ENCODE measurements around the gene GSE1.

GSE1 gene

DNA sequence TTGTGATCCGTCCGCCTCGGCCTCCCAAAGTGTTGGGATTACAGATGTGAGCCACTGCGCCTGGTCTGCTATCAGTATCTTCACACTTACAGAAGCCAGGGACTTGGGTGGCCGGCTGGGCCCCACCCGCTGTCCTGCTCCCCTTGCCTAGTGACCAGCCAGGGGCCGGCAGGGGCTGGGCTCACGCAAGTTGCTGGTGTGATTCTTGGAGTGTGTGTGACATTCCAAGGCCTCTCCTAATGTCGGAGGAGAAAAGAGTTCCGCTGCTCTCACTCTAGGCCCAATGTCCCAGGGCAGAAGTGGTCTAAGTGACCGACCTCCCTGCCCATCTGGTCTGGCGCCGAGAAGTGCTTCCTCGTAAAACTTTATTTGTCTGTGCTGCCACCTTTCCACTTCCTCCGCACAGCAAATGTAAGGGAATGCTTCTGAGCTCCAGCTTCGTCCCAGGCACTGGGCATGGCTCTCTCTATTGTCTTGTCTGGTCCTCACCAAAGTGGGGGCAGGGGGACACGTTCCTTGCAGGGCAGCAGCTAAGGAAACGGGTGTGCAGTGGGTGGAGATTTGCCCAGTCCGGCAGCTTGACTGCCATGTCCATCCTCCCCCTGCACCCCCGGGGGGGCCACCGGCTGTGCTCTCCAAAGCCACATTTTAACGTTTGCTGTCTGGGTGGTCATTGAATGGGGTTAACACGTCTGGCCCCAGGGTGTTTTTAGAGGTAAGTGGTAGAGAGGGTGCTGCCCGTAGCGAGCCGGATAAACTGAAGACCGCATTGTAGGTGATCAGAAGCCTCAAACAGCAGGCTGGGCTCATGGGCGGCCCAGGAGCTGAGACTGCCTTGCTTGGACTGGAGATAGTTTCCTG, 7.8 kb upstream of the GSE1 start:
- DNase-seq (ENCODE audit: low read depth in 2 of 2, low spot score in 1 of 2): no peak

- no peak for DNase-seq (ENCODE audit: low read depth in 2 of 2, low spot score in 1 of 2)
Observed at GRCh38 chr16:85605912-85606841, 6.9 kb upstream of the GSE1 start.

DNA sequence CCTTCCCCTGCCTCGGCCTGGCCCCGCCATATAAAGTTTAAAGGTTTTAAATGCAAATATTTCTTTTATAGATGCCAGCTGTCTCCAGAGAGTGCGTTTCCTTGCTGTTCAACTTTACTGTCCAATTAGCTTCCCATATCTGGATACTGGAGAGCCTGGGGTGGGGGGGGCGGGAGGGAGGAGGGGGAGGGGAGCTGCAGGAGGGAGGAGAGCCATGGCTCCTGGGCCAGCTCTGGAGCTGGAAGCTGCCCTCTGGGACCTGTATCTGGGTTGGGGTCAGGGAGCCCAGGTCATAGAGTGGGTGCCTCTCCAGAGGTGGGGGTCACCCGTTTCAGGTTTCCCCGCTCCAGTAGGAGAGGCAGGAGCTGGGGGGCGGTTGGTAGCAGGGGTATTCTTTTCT, 6.2 kb upstream of the GSE1 start:
- no peak for DNase-seq (ENCODE audit: low read depth in 2 of 2, low spot score in 1 of 2)

DNA sequence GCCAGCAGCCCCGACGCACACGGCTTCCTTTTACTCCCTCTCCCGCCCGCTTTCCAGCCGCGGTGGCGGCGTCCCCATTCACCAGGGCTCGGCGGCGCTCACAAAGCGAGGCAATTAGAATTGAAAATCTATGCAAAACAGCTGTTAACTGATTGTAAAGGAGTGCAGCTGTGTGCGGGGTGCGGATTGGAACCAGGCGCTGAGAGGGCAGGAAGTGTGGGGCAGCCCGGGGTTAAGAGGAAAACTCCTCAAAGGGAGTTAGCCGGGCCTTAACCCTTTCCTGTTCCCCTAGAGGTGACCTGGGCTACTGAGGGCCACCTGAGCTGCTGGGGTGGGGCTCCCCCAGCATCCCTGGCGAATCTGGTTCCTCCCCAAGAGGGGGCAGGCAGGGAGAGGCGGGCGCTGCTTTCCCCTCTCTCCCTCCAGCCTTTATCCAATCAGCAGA, 5.8 kb upstream of the GSE1 start:
- no peak for DNase-seq (ENCODE audit: low read depth in 2 of 2, low spot score in 1 of 2)

DNA sequence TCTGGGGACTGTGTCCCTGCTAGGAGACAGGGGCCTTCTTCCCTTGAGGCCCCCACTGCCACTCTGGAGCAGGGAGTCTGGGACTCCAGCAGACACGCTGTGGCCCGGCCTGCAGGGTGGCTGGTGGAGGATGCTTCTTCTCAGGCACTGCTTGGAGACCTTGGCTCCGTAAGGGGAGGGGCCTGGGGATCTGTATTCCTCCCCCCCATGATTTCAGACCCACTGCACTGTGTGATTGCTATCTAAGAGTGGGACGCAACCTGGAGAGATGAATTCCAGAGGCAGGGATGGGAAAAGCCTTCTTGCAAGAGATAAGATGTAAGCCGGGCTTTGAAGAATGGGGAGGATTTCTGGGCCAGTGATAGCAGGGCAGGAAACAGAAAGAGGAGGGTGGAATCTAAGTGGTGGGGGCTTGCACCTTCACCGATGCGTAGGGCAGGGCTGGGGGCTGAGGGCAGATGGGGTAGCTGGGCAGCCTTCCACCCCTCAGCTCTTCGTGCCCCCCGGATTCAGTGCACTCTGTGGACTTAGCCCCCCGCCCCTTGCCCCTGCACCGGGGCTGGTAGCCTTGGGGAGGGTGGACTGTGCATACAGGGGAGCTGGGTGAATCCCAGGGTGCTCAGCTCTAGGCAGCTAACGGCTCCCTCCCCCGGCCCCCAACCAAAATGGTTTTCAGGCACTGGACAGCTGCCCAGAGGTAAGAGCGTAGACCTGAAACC, 5.2 kb upstream of the GSE1 start:
- DNase-seq (ENCODE audit: low read depth in 2 of 2, low spot score in 1 of 2): no peak

DNA sequence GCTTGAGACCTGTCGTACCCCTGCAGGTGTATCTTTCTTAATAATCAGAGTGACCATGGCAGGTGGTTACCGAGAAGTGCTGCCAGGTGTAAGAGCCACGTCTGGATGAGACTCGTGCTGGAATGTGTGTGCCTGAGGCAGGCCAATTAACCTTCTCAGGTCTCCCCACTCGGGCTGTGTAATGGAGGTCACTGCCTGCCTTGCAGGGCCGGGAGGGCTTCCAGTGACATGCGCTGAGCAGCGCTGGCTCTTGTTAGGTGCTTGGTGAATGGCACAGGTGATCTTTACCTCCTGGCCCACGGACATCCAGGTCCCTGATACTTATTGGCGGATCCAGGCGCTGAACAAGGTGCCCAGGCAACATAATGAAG, 4.6 kb upstream of the GSE1 start:
- no peak for DNase-seq (ENCODE audit: low read depth in 2 of 2, low spot score in 1 of 2)

GRCh38 chr16:85608887-85609286, 4.2 kb upstream of the GSE1 start:
- DNase-seq (ENCODE audit: low read depth in 2 of 2, low spot score in 1 of 2): no peak

DNA sequence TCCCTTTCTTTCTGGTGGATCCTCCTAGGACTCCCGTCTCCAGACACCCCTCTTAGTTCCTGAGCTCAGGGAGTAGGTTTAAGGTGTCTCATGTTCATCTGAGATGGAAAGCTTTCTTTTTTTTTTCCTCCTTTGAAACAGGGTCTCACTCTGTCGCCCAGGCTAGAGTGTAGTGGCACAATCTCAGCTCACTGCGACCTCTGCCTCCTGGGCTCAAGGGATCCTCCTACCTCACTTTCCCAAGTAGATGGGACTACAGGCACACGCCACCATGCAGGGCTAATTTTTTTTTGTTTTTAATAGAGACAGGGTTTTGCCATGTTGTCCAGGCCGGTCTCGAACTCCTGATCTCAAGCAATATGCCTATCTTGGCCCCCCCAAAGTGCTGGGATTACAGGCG, 3.6 kb upstream of the GSE1 start:
- no peak for DNase-seq (ENCODE audit: low read depth in 2 of 2, low spot score in 1 of 2)

DNA sequence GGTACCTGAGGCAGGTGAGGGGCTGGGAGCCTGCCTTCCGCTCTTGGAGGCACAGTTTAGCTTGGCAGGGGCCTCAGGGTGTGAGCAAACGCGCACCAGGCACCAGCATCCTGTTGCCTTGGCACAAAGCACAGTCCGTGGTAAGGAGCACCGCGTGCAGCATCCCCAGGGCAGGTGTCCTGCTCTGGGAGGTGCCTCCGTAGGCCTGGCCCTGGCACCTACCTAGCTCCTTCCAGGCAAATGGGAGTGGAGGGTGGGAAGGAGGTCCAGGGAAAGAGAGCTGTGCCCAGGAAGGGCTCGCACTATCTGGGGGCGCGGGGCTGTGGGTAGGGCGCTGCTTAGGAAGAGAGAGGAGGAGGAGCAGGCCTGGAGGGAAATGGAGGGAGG, 3.1 kb upstream of the GSE1 start:
- no peak for DNase-seq (ENCODE audit: low read depth in 2 of 2, low spot score in 1 of 2)

GRCh38 chr16:85610446-85611193, 2.5 kb upstream of the GSE1 start:
- peak; percentile 83 for DNase-seq (ENCODE audit: low read depth in 2 of 2, low spot score in 1 of 2)

GRCh38 chr16:85611194-85611443, 2.0 kb upstream of the GSE1 start:
- DNase-seq (ENCODE audit: low read depth in 2 of 2, low spot score in 1 of 2): no peak

DNA sequence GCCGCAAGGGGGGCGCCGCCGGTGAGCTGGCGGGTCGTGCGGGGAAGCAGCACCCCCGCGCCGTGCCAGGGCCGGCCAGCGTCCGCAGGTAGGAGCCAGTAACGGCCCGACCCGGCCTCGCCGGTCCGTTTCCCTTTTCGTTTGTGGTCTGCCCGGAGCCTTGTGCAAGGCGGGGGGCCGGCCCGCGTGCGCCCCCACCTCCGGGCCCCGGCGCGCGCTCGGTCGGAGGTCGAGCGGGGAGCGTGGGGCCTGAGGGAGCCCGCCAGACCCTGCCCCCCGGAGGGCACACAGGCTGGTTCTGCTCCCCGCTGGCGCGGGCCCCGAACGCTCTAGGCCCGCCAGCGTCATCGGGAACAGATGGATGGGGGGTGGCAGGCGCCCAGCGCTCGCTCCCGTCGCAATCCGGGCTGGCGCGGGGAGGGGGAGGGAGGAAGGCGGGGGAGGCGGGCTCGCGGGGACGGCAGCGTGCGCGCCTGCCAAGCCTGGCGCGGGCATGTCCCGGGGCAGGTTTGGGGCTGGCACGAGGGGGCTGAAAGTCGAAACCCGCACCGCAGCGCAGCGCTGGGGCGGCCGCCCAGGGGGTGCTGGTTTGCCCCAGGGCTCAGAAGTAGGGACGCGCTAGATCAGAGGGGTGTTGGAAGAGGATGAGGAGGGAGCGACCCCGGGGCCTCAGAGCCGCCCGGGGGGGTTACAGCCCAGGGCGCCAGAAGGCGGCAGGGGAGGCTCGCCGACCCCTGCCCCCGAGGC, 1.5 kb upstream of the GSE1 start:
- no peak for DNase-seq (ENCODE audit: low read depth in 2 of 2, low spot score in 1 of 2)

GRCh38 chr16:85612191-85612800, 826 bp upstream of the GSE1 start:
- DNase-seq (ENCODE audit: low read depth in 2 of 2, low spot score in 1 of 2): no peak

GRCh38 chr16:85613604-85614337, 649 bp downstream of the GSE1 start:
- DNase-seq (ENCODE audit: low read depth in 2 of 2, low spot score in 1 of 2): no peak

GRCh38 chr16:85614338-85615013, 1.4 kb downstream of the GSE1 start:
- DNase-seq (ENCODE audit: low read depth in 2 of 2, low spot score in 1 of 2): no peak

DNA sequence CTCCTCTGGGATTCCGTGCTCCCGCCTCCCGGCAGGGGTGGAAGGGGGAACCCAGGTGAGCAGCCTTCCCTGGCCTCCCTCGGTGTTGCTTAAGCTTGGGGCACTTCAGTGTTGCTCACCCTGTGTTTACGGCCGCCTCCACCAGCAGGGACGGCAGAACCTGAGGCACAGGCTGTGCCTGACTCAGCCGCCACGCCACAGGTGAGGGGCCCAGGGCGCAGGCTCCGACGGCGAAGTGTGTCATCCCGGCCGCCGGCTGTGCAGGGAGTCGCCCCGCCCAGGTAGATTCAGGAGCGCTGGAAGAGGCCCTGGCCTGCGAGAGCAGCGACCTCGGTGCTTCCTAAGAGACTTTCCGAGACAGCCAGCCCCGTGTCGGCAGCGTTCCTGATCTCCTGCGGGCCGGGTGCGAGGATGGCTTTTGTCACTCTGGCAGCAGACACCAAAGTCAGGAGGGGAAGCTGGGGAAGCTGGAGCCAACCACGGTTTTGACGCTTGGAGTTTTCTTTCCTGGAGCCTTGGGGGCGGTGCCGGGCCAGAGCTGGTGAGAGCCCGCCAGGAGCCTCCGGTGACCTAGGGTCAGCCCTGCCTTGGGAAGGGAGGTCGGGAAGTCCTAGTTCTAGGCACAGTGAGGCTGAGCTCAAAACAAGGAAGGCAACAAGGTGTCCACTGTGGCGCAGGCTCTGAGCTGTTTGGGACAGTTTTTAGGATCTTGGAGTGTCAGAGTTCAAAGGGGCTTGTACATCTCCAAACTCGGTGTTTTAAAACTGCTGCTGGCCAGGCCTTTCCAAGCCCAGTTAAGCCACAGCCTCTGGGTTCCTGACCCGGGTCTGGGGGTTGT, 2.1 kb downstream of the GSE1 start:
- peak in 1 of 2 donors; percentile 44 for DNase-seq (ENCODE audit: low read depth in 2 of 2, low spot score in 1 of 2)

DNA sequence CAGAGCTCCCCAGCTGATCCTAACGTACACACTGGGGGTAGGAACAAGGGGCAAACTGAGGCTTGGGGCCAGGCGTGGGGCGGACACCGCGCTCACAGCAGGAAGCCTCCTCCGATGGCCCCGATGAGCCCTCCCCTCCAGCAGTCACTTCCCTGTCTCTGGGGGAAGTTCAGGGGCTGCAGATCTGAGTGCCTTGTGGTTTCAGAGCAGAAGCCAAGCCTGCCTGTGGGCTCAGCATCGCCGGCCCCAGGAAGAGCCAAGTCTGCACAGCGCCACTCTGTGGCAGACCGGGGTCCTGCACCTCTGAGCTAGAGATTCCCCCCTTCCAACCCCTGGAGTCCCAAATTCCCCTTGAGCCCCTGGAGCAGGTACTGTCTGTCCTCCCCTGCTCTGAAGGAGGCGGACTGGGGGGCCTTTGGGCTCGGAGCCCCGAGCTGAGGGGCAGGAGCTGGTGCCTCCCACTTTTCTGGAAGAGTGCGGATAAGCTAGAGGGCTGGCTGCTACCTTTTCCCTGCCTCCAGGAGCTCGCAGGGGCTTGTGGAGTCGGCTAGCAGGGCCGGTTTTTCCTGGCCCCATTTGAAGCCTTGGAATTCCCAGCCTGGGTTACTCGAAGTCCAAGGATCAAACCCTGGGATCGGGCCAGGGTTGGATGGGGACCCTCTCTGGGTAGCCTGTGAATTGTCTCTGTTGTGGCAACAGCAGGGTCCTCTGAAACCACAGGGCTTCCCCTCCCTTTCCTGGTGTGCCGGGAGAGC, 2.9 kb downstream of the GSE1 start:
- peak; percentile 48 to 61 for DNase-seq (ENCODE audit: low read depth in 2 of 2, low spot score in 1 of 2)
